ENCODE measurements around the gene PKD2. TPM values are rescaled to one million over a fixed set of nuclear protein-coding genes. Genes with fewer than 3 reads are reported as not detected.
"Not testable (repeated sequence)": the region's sequence is repeated elsewhere in the genome, so short reads cannot be mapped to it uniquely, and the experiment has no call there.

Gene PKD2
- total RNA-seq, 2 experiments from 2014 or later = 11.8 to 12.5 TPM

DNA sequence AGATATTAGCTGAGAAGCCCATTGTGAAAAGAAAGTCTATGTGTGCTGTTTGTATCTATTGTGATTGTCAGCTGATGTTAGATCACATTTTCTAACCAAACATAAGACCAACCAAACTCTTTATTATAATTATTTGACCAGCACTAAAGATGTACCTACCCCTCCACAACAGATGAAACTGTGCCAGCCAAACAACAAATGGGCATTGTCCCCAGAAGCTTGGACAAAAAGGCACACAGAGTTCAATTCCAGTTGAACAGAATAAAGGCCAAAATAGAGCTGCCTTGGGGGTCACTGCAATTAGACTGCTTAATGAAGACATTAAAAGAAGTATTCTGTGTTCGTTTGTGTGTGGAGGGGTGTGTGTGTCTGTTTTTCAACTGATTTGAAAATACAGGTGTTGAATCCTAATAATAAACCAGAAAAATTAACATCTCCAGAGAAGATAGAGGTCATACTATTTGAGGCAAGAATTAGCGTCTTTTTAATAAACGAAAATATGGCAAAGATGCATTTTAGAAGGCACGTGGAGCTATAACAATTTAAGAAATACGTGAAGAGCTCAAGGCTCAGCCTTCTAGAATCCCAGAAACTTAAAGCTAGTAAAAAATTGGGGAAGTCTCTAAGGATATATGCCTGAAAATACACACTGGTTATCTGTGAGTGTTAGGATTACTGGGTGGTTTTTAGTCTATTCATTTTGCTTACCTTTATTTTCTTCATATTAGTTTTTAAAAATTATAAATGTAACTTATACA, 29.7 kb upstream of the PKD2 start:
- Mint-ChIP-seq H3K36me3 (no peaks in the 10 kb centered on the region), H3K4me1 (peaks cover 9% of the 10 kb centered on the region), H3K27me3 (peaks cover 60% of the 10 kb centered on the region), H3K4me3 (no peak overlapping the region), H3K27ac (no peak overlapping the region), H3K9me3 (ENCODE audit: low read depth) (no peaks in the 10 kb centered on the region)
- CTCF ChIA-PET = interaction anchor here (1.4 kb wide), 1 partner anchor 9 kb away, joined by 3 read pairs; no protein-coding TSS in a partner anchor
- ATAC-seq = no peak
- DNase-seq = no peak

GRCh38 chr4:87978681-87979080, 28.8 kb upstream of the PKD2 start:
- DNase-seq = no peak
- Mint-ChIP-seq H3K9me3 (ENCODE audit: low read depth) (no peaks in the 10 kb centered on the region), H3K27ac (no peak overlapping the region), H3K27me3 (peaks cover 55% of the 10 kb centered on the region), H3K36me3 (no peaks in the 10 kb centered on the region), H3K4me3 (no peak overlapping the region), H3K4me1 (peaks cover 7% of the 10 kb centered on the region)
- CTCF ChIA-PET = interaction anchor here (1.2 kb wide), 1 partner anchor 129 kb away, joined by 3 read pairs; no protein-coding TSS in a partner anchor
- ATAC-seq = no peak

DNA sequence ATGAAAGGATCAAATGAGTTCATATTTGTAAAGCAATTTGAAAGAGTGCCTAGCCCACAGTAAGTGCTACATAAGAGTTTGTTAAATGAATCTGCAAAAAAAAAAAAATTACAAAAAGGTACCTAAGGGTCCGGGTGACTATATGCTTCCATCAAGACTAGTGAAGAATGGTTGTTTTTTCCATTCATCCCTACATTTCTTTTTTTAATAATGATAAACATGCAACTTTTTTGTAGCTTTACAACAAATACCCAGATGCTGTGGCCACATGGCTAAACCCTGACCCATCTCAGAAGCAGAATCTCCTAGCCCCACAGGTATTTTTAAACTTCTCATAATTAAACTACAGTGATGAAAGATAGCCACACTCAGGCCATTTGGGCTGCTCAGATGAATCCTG, 27.6 kb upstream of the PKD2 start:
- CTCF ChIA-PET = interaction anchor here (1.2 kb wide), 1 partner anchor 131 kb away, joined by 3 read pairs; no protein-coding TSS in a partner anchor

DNA sequence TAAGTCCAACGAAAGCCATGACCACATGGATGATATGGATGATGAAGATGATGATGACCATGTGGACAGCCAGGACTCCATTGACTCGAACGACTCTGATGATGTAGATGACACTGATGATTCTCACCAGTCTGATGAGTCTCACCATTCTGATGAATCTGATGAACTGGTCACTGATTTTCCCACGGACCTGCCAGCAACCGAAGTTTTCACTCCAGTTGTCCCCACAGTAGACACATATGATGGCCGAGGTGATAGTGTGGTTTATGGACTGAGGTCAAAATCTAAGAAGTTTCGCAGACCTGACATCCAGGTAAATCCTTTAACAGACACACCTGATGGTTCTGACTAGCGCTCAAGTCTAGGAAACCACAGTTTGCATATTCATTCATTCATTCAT, 25.9 kb upstream of the PKD2 start:
- no peaks in the 10 kb centered on the region for H3K9me3 Mint-ChIP-seq (ENCODE audit: low read depth)
- H3K4me1 Mint-ChIP-seq = no peaks in the 10 kb centered on the region
- ATAC-seq (no peak), DNase-seq (no peak)
- no peaks in the 10 kb centered on the region for H3K36me3 Mint-ChIP-seq
- no peak overlapping the region for H3K4me3 Mint-ChIP-seq
- CTCF ChIA-PET = no interaction called here
- H3K27ac Mint-ChIP-seq = no peak overlapping the region
- peaks cover 47% of the 10 kb centered on the region for H3K27me3 Mint-ChIP-seq

More for the DNA sequence above, 27.6 kb upstream of the PKD2 start:
- no peak for ATAC-seq
- no peak overlapping the region for H3K27ac Mint-ChIP-seq
- no peaks in the 10 kb centered on the region for H3K36me3 Mint-ChIP-seq
- H3K27me3 Mint-ChIP-seq = peaks cover 55% of the 10 kb centered on the region
- H3K4me3 Mint-ChIP-seq = no peak overlapping the region
- no peaks in the 10 kb centered on the region for H3K9me3 Mint-ChIP-seq (ENCODE audit: low read depth)
- DNase-seq = no peak
- peaks cover 7% of the 10 kb centered on the region for H3K4me1 Mint-ChIP-seq

- Mint-ChIP-seq H3K4me3 (no peak overlapping the region), H3K36me3 (no peaks in the 10 kb centered on the region), H3K27me3 (peaks cover 43% of the 10 kb centered on the region), H3K4me1 (no peaks in the 10 kb centered on the region), H3K27ac (no peak overlapping the region), H3K9me3 (ENCODE audit: low read depth) (no peaks in the 10 kb centered on the region)
- CTCF ChIA-PET = interaction anchor here (2.0 kb wide), 1 partner anchor 9 kb away, joined by 4 read pairs; no protein-coding TSS in a partner anchor
- ATAC-seq (no peak), DNase-seq (no peak)
Measured at GRCh38 chr4:87982036-87982435, 25.4 kb upstream of the PKD2 start.

GRCh38 chr4:87982446-87983010, 24.9 kb upstream of the PKD2 start:
- H3K9me3 Mint-ChIP-seq (ENCODE audit: low read depth) = no peaks in the 10 kb centered on the region
- CTCF ChIA-PET = interaction anchor here (2.0 kb wide), 1 partner anchor 9 kb away, joined by 4 read pairs; no protein-coding TSS in a partner anchor
- H3K4me1 Mint-ChIP-seq = no peaks in the 10 kb centered on the region
- H3K27ac Mint-ChIP-seq = no peak overlapping the region
- no peaks in the 10 kb centered on the region for H3K36me3 Mint-ChIP-seq
- no peak overlapping the region for H3K4me3 Mint-ChIP-seq
- peaks cover 44% of the 10 kb centered on the region for H3K27me3 Mint-ChIP-seq
- DNase-seq = no peak
- ATAC-seq = no peak

DNA sequence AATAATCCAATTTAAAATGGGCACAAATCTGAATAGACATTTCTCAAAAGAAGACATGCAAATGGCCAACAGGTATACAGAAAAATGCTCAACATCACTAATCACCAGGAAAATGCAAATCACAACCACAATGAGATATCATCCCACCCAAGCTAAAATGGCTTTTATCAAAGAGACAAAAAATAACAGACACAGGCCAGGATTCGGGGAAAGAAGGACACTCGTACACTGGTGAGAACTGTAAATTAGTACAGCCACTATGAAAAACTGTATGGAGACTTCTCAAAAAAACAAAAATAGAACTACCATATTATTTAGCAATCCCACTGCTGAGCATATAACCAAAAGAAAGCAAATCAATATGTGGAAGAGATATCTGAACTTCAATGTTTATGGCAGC, 23.4 kb upstream of the PKD2 start:
- no peak overlapping the region for H3K4me3 Mint-ChIP-seq
- peaks cover 42% of the 10 kb centered on the region for H3K27me3 Mint-ChIP-seq
- DNase-seq (no peak), ATAC-seq (no peak)
- H3K27ac Mint-ChIP-seq = no peak overlapping the region
- no peaks in the 10 kb centered on the region for H3K36me3 Mint-ChIP-seq
- H3K9me3 Mint-ChIP-seq (ENCODE audit: low read depth) = no peaks in the 10 kb centered on the region
- CTCF ChIA-PET = no interaction called here
- H3K4me1 Mint-ChIP-seq = no peaks in the 10 kb centered on the region

DNA sequence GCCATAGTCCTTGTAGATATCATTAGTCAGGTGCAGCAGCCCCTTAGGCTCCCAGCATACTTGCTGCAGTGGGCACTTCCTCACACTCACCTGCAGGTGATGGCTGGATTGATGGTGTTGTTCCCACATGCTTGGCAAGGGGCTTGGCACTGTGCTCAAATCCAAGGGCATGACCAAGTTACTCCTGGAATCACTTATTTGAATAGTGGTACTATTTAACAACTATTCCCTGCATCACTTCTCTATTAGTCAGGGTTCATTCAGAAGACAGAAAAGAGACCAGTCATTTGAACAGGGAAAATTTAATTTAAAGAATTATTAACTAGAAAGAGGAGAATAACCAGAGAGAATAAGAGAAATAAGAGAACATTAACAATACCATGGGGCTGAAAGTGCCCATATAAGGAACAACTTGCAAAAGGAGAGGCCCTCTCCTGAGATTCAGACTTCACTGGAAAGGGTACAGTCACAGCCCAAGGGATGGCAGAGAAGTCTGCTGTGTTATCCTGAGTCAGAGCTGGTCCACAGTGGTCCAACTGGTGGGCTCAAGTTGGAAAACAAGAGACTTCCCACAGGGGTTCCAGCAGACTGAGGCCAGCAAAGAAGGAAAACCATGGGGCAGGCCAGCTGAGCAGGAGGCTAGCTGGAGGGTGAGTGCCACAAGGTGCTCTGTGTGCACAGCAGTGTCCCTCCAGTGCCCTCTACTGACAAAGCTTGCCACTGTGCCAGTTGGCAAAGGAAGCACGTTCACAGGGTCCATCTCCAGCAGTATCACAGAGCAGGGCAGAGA, 22.1 kb upstream of the PKD2 start:
- peak; percentile 85 for ATAC-seq
- no peaks in the 10 kb centered on the region for H3K9me3 Mint-ChIP-seq (ENCODE audit: low read depth)
- H3K27me3 Mint-ChIP-seq = peaks cover 37% of the 10 kb centered on the region
- CTCF ChIA-PET = interaction anchor here (0.8 to 3.2 kb wide), 11 partner anchors 10 to 226 kb away, joined by 3 to 16 read pairs (median 6); partner anchors contain the start of gene SPP1
- H3K36me3 Mint-ChIP-seq = no peaks in the 10 kb centered on the region
- no peak overlapping the region for H3K4me3 Mint-ChIP-seq
- peak; percentile 59 for DNase-seq
- no peak overlapping the region for H3K27ac Mint-ChIP-seq
- H3K4me1 Mint-ChIP-seq = peaks cover under 1% of the 10 kb centered on the region

DNA sequence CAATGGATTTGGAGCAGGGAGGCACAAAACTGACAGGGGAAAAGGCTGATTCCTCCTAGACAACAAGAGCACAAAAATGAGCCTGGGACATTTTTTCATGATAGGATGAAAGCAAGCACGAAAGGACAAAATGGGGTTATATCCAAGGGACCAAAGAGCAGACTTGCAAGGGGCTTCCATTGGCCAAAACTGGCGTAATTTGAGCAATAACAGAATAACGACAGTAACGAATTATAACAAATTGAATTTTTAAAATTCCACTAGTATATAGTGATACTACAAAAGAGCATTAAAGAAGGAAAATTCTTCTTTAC, 21.6 kb upstream of the PKD2 start:
- Mint-ChIP-seq H3K27ac (no peak overlapping the region), H3K27me3 (peaks cover 37% of the 10 kb centered on the region), H3K4me3 (no peak overlapping the region), H3K9me3 (ENCODE audit: low read depth) (no peaks in the 10 kb centered on the region), H3K4me1 (peaks cover 2% of the 10 kb centered on the region), H3K36me3 (no peaks in the 10 kb centered on the region)
- CTCF ChIA-PET = interaction anchor here (0.8 to 3.2 kb wide), 11 partner anchors 10 to 226 kb away, joined by 3 to 16 read pairs (median 6); partner anchors contain the start of gene SPP1
- no peak for ATAC-seq
- DNase-seq = no peak

DNA sequence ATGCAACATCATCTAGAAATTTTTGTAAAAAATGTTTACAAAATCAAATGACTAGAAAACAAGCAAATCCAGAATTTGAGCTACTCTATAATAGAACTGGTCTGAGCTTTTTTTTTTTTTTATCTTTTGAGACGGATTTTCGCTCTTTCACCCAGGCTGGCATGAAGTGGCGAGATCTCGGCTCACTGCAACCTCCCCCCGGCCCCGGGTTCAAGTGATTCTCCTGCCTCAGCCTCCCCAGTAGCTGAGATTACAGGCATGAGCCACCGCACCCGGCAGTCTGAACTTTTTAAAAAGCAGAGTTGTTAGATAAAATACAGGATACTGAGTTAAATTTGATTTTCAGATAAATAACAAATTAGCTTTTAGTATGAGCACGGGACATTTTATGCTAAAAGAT, 20.9 kb upstream of the PKD2 start:
- DNase-seq (no peak), ATAC-seq (no peak)
- Mint-ChIP-seq H3K27me3 (peaks cover 36% of the 10 kb centered on the region), H3K36me3 (no peaks in the 10 kb centered on the region), H3K4me1 (peaks cover 8% of the 10 kb centered on the region), H3K4me3 (no peak overlapping the region), H3K27ac (no peak overlapping the region), H3K9me3 (ENCODE audit: low read depth) (no peaks in the 10 kb centered on the region)
- CTCF ChIA-PET = interaction anchor here (0.6 to 3.2 kb wide), 9 partner anchors 9 to 225 kb away, joined by 3 to 16 read pairs (median 10); partner anchors contain the start of gene SPP1

DNA sequence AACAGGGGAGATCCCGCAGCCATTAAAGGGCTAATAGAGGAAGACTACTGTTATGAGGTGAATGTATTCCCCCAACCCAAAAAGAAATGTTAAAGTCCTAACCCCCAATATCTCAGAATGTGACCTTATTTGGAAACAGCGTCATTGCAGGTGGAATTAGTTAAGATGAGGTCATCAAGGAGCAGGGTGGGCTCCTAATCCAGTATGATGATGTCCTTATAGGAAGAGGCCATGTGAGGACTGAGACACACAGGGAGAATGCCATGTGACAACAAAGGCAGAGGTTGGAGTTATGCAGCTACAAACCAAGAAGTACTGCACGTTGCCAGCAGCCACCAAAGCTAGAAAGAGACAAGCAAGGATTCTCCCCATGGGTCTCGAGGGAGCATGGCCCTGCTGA, 17.7 kb upstream of the PKD2 start:
- no peaks in the 10 kb centered on the region for H3K36me3 Mint-ChIP-seq
- peaks cover 13% of the 10 kb centered on the region for H3K27me3 Mint-ChIP-seq
- no peak overlapping the region for H3K4me3 Mint-ChIP-seq
- CTCF ChIA-PET = interaction anchor here (1.2 to 2.1 kb wide), 2 partner anchors 12 to 16 kb away, joined by 3 to 5 read pairs; no protein-coding TSS in a partner anchor
- ATAC-seq (no peak), DNase-seq (no peak)
- H3K27ac Mint-ChIP-seq = no peak overlapping the region
- no peaks in the 10 kb centered on the region for H3K9me3 Mint-ChIP-seq (ENCODE audit: low read depth)
- H3K4me1 Mint-ChIP-seq = peaks cover 15% of the 10 kb centered on the region

GRCh38 chr4:87995435-87995834, 12.0 kb upstream of the PKD2 start:
- ATAC-seq = no peak

GRCh38 chr4:87999191-87999691, 8.2 kb upstream of the PKD2 start:
- H3K36me3 Mint-ChIP-seq; DNase-seq; ATAC-seq; H3K9me3 Mint-ChIP-seq (ENCODE audit: low read depth); H3K27ac Mint-ChIP-seq; H3K4me1 Mint-ChIP-seq; H3K4me3 Mint-ChIP-seq; CTCF ChIA-PET: not testable (repeated sequence)
- H3K27me3 Mint-ChIP-seq = peaks cover 27% of the 10 kb centered on the region

More at GRCh38 chr4:87995435-87995834, 12.0 kb upstream of the PKD2 start:
- Mint-ChIP-seq H3K4me1 (peaks cover 13% of the 10 kb centered on the region), H3K4me3 (no peak overlapping the region), H3K27me3 (peaks cover 16% of the 10 kb centered on the region), H3K27ac (no peak overlapping the region), H3K9me3 (ENCODE audit: low read depth) (no peaks in the 10 kb centered on the region), H3K36me3 (no peaks in the 10 kb centered on the region)
- CTCF ChIA-PET = no interaction called here
- DNase-seq = no peak

All from activated CD8-positive, alpha-beta memory T cell treated with anti-CD3 and anti-CD28 coated beads, Interleukin-2, amount 10 ng/mL, durations not matched to agents 7 days and 5 days (primary cell).